ENCODE results near the gene MAML2.

Gene MAML2

GRCh38 chr11:95931916-95932315 lies 411.1 kb downstream of the MAML2 start:
- no peak for DNase-seq

- no peak for DNase-seq
Measured at GRCh38 chr11:95930948-95931347, 412.0 kb downstream of the MAML2 start.

GRCh38 chr11:95926726-95927125 lies 416.3 kb downstream of the MAML2 start:
- DNase-seq: no peak
